HG02798 (cell line): Measurements from ENCODE around the gene TMEM150C.

Experiments
- ATAC-seq: cut with Tn5 transposase; IDR thresholded peaks from one replicate; pipeline ENCODE4 v1.9.1; 2021; ENCODE audit warnings: mild to moderate bottlenecking; ENCODE audit not compliant: unreplicated experiment, poor library complexity

TMEM150C gene

DNA sequence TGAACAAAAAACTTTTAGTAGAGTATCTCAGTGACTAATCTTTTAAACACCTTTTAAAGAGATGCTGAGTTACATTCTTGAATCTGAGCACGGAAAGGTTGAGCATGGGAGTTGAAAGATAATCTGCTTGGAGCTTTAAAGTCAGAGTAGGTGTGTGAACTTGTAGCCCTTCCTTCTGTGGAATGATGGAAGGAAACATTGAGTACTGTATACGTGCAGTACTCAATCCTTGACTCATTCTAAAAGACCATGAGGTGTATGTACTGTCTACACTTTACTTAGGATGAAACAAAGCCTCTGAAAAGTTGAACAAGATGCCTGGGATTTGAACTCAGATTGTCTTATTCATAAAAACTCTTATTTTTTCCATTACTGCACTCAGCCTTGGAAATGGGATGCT is 128.0 kb downstream of the TMEM150C start:
- no peak for ATAC-seq
